Activated effector memory CD4-positive, alpha-beta T cell treated with anti-CD3 and anti-CD28 coated beads, Interleukin-2, amount 50 U/mL, for 16 hours (primary cell): ENCODE results near the gene ADARB2.
"Not testable (repeated sequence)": the region's sequence is repeated elsewhere in the genome, so short reads cannot be mapped to it uniquely, and the experiment has no call there.

ENCODE experiments used
- DNase-seq: peaks from one replicate; pipeline ENCODE4 v3.0.0-alpha.2; 2020

The ADARB2 gene

DNA sequence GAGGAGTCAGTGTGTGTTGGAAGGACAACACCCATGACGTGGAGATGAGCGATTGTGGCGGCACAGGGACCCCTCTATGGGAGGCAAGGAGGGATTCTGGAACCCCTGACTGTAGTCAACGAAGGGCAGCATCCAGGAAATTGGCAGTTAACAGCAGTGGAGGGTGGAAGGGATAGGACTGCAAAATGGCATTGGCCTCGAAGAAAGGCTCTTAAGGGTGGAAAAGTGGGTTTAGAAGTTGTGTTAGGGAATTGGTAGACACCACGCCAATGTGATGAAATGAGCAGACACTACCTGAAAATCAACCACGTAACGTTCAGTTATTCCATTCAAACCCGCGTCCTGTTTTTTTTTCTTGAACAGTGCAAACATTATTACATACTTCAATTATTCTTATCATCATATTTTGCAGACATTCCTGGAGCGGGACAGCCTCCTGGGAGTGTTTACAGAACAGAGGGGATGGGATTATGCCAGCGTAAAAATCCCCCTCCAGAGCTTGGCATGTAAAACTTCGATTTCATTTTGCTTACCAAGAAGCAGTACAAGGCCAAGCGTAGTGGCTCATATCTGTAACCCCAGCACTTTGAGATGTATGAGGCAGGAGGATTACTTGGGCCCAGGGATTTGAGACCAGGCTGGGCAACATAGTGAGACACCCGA, 409.0 kb downstream of the ADARB2 start:
- DNase-seq, result no peak

DNA sequence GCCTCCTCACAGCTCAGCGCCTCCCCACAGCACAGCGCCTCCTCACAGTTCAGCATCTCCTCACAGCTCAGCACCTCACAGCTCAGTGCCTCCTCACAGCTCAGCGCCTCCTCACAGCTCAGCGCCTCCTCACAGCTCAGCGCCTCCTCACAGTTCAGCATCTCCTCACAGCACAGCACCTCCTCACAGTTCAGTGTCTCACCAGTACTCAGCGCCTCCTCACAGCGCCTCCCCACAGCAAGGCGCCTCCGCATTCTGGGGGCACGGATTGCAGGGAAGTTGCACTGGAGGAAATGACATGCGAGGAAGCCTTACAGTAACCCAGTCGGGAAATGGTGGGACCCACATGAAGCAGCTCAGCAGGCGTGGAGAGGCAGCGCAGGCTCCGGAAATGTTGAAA, 409.6 kb downstream of the ADARB2 start:
- no peak for DNase-seq

DNA sequence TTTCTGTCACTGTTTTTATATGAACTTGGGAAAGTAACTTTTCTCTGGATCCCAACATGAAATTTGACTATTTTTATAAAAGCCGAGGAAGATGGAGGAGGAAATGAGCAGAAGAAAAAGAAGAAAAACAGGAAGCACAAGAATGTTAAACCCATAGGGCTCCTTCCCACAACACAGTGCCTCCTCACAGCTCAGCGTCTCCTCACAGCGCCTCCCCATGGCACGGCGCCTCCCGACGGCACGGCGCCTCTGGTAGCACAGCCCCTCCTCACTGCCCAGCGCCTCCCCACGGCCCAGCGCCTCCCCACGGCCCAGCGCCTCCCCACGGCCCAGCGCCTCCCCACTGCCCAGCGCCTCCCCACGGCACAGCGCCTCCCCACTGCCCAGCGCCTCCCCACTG, 410.8 kb downstream of the ADARB2 start:
- not testable (repeated sequence) for DNase-seq

DNA sequence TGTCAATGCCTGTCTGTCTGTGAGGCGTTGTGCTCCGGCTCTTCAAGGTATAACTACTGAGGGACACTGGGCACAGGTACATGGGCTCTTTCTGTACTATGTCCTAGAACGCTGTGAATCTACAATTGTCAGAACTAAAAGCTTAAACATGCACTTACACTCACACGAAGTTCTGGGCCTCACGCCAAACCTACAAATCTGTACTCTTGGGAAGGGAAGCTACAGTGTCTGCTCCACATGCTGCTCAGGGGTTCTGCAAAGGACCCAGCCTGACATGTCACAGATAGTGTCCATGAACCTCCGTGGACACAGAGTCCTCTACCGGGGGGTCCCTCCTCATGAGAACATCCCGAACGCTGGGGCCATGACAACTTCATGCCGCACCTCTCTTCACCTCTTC, 412.4 kb downstream of the ADARB2 start:
- DNase-seq, result no peak

DNA sequence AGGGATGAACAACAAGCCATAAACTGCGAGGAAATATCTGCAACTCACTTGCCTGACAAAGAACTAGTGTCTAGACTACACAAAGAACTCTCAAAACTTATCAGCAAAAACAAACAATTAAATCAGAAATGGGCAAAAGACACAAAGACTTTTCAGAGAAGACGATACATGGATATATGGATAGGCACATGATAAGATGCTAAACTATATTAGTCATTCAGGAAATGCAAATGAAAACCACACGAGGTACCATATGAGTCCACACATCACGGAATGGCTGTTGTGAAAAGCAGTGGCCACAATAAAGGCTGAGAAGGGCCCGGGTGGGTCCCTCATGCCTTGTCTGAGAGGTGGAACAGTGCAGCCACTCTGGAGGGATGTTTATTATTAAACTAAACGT, 413.4 kb downstream of the ADARB2 start:
- DNase-seq, result no peak

DNA sequence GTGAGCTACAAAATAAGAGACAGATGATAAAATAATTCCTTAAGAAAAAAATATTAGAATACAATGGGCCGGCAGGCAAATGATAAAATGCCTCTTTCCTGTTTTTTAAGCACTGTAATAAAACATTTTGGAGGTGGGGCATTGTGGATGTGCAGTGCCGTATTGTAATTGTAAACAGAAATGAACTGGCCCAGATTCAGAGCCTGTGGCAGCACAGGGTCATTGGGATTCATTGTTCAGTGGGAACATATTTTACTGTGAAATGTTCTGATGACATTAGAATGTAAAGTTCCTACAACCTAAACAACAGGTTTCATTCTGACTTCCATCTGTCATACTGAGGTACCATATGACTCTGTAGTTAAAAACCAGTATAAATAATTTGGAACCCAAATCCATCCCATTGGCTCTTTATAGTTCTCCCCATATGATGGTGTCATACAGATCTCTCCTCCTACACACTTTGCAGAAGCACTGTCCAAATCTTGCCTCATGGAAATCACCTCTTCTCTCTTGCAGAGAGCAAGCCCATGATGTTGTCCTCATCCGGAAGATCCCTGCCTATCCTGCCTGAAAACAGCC, 416.5 kb downstream of the ADARB2 start:
- no peak for DNase-seq

DNA sequence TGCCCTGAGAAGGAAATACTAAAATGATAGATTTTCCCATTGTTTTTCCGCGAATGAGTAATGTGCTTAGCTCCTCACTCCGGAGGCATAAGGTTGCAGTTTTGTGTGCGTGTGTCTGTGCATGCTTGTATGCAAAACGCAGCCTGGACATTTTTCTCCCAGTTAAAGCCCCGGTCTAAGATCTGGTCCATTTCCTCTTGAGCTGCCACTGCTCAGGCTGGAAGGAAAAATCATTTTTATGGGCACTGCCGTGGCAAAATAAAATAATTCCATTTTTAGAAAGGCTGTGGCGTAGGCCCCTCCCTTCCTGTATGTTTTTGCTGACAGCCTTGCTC, 420.5 kb downstream of the ADARB2 start:
- no peak for DNase-seq

DNA sequence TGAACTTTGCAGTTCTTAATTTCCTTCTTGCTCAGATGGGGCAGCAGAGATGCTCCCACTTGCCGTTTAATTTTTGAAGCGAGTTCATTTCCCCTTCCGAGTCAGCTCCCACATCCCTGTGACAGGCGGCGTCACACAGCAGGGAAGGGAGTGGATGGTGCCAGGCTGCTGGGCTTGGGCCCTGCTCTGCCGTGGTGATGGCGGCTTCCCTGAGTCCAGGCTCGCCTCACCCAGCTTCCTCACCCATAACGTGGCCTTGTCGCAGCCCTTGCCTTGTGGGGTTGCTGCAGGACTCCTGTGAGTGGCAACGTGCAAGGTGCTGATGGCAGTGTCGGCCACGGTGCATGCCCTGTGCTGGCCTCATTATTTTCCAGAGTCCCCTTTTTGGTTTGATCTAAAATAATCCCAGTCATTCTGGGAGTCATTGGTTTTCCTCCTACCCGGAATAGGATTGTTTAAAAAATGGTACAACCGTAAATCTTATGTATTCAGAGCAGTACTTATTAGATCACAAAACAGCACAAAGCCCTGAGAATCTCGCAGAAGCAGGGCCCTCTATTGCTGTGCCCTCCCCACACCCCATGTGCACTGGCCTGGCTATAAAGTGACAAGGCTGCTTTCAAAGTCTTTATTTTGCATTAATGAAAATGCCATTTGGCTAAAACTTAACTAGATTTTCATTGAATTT, 421.1 kb downstream of the ADARB2 start:
- DNase-seq, result no peak

DNA sequence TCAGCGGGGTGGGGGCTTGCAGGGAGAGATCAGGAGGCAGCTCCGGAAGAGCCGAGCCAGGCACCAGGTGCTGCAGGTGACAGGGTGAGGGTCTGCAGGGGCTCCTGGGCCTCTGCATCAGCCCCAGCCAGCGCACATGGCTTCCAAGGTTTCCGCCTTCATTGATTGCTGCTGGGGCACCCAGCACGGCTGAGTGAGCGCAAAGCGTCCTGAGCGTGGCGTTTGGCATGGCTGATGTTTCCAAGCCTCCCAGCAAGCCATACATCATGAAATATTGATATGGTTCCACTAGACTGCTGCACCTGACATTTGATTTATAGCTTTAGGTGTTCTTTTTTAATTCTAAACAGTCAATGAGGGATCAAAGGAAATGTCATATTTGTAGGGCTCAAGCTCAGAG, 422.1 kb downstream of the ADARB2 start:
- no peak for DNase-seq

DNA sequence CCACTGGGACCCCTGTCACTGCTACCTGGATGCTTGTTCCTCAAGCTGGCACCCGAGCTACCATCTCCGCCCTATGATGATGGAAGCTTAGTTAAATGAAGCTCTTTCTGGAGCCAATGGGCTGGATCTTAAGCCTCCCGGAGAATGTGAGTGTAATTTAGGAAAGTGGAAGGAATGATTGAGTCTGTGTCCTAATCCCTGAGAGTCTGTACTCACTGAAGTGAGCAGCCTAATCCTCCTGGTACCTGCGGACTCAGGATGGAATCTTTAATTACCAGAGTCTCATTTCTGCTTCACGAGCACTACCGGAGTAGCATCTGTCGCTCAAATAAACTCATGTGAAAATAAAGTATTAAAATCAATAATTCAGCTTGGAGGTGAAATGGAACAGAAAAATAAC, 425.6 kb downstream of the ADARB2 start:
- no peak for DNase-seq

DNA sequence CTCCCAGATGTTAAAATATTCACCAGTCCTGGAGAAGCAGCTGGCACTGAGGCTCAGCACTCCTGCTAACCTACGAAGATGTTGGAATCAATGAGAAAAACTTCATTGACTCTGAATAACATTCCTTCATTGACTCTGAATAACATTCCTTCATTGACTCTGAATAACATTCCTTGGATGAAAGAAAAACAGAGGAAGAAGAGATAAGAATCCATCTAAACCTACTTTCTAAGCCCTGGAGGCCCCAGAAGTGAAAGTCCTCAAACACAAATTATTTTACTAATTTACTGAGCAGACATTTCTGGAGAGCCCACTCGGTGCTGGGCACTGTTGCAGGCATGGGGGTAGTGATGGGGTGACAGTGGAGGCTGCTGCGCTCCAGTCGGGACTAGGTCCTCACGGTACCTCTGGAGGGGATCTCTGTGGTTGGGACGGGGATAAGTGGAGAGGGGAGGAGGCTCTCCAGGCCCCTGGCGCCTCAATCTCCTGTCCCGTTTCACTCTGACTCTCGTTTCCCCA, 427.0 kb downstream of the ADARB2 start:
- DNase-seq, result no peak

DNA sequence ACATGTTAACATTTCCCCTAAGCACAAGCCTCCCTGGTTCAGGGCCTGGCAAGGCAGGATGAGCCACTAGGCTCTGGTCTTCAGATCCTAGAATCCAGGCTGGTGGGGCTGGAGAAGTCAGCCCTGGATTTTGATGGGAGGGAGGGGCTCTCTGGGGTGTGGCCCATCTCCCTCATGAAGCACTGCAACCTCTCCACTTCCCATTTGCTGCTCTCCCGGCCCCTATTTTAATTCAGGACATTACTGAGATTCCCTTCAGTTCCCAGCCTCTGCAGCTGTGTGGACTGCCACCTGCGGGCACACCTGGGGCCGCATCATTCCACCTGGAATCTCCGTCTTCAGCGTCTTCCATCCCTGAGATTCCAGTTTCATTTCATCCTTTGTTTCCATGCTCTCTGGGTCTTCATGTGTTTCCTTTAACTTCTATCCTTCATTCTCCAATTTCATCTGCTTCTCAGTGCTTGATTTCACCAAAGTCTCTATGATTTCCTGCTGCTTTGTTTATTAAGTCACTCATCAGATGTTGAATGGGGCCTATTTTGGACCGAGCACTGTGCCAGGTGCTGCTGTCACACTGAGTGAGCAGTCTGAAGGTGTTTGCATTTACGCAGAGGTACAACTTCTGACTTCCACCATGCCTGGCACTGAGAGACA, 427.6 kb downstream of the ADARB2 start:
- no peak for DNase-seq

DNA sequence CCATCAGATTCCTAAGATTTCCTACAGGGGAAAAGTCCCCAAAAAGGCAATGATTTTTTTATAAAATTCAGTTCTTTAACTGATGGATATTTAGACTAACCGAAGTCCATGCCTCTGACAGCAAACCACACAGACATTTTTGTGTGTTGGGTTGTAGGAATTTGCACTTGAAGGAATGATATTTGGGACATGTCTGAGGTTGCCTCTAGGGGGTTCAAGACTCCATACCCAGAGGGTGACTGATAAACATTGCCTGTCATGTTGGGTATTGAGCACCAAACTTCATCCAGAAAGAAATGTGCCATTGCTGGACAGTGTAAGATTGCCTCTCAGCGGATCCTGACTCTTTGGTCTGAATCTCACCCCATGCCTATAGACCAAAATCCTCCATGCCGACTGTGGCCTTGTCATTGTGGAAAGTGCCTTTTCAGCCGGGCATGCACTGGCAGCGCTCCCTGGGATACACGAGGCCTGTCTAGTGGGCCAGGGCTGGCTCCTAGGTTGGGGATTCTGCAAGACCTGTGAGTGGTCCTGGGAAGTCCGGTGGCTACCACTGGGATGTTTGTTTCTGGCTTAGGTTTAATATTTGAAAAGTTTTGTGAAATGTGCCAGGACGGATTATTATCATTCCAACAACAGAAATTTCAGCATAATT, 428.2 kb downstream of the ADARB2 start:
- no peak for DNase-seq

DNA sequence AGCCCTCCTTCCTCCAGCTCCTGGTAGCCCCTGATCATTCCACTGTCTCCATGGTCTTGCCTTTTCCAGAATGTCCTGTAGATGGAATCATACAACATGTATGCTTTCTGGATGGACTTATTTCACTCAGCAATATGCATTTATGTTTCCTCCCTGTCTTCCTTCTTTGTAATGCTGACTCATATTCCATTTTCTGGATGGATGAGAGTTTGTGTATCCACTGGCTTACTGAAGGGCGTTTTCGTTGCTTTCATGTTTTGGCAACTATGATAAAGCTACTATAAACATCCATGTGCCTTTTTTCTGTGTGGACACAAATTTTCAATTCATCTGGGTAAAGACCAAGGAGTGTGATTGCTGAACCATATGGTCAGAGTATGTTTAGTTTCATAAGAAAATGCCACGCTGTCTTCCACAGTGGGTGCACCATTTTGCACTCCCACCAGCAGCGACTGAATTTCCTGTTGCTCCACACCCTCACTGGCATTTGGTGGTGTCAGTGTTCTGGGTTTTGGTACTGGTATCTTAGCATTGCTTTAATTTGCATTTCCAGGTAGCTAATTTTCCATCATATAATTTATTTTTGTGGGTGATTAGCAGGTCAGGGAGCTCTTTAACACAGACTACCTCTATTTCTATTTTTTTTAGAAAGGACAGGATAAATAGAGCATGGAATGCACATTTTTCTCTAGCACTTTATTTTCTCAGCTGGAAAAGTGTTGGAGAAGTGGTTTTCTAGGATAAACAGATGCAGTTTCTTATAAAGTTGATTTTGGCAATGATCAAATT, 429.0 kb downstream of the ADARB2 start:
- DNase-seq, result no peak

DNA sequence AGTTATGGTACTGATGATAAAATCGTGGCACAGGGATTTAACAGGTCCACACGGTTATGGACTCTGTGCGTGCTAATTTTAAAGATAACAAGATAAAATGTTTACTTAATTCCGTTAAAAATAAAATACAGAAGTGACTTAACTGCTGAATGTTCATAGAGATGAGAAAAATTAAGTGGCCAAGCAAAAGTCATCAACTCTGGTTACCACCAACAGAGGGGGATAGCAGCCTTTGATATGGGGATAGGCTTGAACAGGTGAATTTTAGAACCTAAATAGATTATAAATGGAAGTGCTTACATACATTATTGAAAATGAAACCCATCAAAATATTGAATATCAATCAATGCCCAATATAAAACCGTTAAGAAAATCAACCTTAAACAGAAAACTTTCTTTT, 436.2 kb downstream of the ADARB2 start:
- DNase-seq, result no peak

DNA sequence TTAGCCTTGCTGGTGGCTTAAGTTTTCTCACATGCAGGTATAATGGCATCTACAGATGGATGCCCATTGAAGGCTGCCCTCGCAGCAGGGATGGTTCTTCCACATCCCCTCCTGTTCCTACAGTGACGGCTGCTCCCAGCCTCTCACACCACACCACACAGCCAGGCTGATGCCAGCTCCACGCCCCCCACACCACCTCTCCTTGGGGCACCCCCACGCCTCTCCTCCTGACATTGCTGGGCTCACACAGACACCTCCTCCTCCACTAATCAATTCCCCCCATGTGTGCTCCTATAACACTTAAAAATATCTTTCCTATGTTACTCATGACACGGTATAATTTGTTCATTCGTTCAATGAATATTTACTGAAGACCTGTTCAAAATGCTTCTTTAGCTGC, 437.1 kb downstream of the ADARB2 start:
- no peak for DNase-seq

DNA sequence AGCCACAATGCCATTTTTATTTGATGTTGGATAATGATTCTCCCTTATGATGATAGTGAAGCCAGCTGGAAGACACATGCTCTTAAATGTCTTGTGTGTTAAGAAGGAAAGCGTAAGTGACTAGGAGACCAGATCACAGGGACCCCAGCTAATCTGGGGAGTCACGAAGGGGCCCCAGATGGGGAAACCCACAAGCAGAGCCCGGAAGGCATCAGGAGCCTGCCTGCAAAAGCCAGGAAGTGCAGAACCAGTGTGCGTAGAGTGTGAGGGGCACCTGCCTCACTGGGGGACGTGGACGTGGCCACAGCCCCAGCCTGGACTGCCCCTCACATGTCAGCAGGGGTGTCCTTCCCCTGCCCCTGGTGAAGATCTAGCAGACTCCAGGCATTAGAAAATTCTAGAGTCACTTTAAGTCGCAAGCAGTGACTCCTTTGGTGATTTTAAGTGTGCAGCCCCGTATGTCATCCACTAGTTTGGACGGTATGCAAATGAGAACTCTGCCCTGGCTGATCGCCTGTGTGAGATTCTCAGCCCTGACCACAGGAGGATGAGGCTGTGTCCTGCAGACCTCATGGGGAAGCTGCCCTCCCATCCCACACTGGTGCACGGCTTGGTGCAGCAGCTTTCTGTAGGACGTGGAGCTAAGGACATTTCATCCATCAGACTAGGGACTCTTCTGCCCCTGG, 438.1 kb downstream of the ADARB2 start:
- no peak for DNase-seq

DNA sequence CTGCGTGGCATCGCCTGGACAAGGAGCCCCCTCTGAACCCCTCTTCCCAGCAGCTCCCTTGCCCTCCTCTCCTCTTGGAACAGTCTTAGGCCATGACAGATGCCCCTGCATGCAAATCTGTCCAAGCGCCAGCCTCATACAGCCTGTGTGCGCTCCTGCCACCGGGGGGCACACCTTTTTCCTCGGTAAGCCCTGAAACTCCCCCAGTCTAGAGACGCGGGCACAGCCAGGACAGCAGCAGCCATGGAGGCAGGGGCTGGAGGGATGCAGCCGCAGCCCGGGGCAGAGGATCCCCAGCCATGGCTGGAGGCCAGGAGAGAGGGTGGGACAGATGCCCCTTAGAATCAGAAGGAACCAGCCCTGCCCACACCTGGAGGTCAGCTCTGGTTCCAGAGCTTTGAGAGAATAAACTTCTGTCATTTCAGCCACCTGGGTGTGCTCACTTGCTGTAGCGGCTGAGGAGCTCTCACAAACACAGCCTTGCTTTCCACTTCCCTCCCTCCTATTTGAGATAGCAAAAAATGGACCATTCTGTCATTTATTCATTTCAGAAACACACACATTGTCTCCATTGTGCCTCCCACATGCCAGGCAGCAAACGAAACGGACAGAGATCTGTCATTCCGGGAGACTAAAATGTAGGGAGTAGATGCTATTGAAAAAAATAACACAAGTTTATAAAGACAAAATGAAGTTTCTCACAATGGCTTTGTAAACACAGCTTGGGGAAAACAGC, 439.6 kb downstream of the ADARB2 start:
- no peak for DNase-seq

DNA sequence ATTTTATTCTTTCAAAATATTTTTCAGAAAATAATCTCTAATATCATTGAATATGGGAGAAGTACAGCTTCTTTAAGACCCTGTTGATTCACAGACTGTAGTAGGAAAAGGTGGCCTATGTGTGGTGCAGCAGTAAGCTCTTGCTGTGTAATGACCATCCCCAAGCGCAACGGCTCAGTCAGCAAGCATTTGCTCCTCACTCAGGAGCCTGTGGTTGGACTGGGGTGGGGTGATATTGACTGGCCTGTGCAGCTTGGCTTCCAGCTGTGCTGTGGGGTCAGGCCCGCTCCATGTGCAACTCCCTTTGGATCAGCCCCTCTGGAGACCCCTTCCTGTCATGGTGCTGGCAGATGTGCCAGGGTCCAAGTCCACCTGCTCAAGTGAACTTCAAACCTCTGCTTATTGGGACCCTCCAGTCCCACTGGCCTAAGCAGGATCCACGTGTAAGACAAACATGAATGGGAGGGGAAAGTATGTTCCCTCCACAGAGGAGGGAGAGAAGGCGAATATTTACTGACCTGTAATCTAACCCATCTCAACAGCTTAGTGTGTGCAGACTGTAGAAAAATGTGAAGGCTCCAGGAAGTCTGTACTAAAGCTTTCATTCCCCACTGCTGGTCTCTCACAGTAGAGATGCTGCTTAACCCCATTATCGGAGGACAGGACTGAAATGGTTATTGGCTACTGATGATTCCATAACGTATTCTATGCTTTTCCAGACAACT, 441.4 kb downstream of the ADARB2 start:
- no peak for DNase-seq

DNA sequence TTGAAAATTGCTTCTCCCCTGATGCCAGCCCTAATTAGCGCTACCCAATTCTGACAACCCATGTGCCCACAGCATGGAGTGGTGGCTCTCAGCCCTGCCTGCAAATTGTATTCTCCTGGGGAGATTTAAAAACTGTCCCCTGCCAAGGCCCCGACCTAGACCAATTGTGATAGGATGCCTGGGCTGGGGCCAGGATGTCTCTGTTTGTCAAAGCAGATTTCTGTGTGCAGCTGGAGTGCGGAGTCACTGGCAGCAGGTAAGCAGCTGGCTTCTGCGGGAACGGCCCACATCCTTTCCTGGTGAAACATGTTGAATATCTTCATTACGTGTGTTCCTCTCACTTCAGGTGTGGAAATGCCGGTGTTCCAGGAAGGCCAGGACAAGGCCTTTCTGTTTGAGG, 442.6 kb downstream of the ADARB2 start:
- no peak for DNase-seq
